Neural cell (in vitro differentiated cells): ENCODE results near the gene MLLT6.

Source experiments
- CTCF ChIP-seq: fragments of 450-650 bp; IDR thresholded peaks from 2 replicates; pipeline ENCODE4 v1.5.1; 2014; ENCODE audit warnings: antibody characterized with exemption, mild to moderate bottlenecking, moderate library complexity; ENCODE audit not compliant: poor library complexity, severe bottlenecking
- EZH2 ChIP-seq: fragments of 200-600, 300-800 bp; shearing (Covaris generic), sonication (generic); IDR thresholded peaks from 2 replicates; pipeline ENCODE4 v1.6.1; 2014; ENCODE audit warnings: antibody characterized with exemption, low read length, borderline replicate concordance, mild to moderate bottlenecking; ENCODE audit not compliant: insufficient read depth, poor library complexity, severe bottlenecking
- MXI1 ChIP-seq: fragments of 450-650 bp; conservative IDR thresholded peaks from 2 replicates; pipeline ENCODE4 v1.6.1; 2014; ENCODE audit warnings: antibody characterized with exemption, mild to moderate bottlenecking; ENCODE audit not compliant: poor library complexity, severe bottlenecking
- POLR2AphosphoS5 ChIP-seq: IDR thresholded peaks from 2 replicates; pipeline ENCODE4 v1.6.1; 2012
- RAD21 ChIP-seq: fragments of 450-650 bp; conservative IDR thresholded peaks from 2 replicates; pipeline ENCODE4 v1.6.1; 2014; ENCODE audit warnings: antibody characterized with exemption, mild to moderate bottlenecking, moderate library complexity
- REST ChIP-seq: IDR thresholded peaks from 2 replicates; pipeline ENCODE4 v1.6.1; 2012; ENCODE audit warnings: borderline replicate concordance
- TAF1 ChIP-seq: IDR thresholded peaks from 2 replicates; pipeline ENCODE4 v1.6.1; 2012; ENCODE audit warnings: low read depth

GRCh38 chr17:38732376-38733281, 27.6 kb downstream of the MLLT6 start:
- no peak for TF ChIP-seq CTCF
- TF ChIP-seq EZH2 = no peak
- TF ChIP-seq REST = no peak
- no peak for TF ChIP-seq TAF1
- no peak for TF ChIP-seq MXI1
- TF ChIP-seq RAD21 = no peak
- TF ChIP-seq POLR2AphosphoS5 = no peak
